H1 (cell line): ENCODE measurements around the gene IGF2BP3. TPM values are rescaled to one million over a fixed set of nuclear protein-coding genes. Genes with fewer than 3 reads are reported as not detected.

Experiments
- CTCF ChIA-PET: fragments of 300-600 bp; sonication (Branson Sonifier 250); formaldehyde crosslinking; loops from one replicate; lab custom pipeline; 2021; ENCODE audit not compliant: partially characterized antibody; lab: Charles Lee
- POLR2A ChIA-PET: fragments of 300-600 bp; sonication (Branson Sonifier 250); formaldehyde crosslinking; loops from one replicate; lab custom pipeline; 2021; ENCODE audit warnings: inconsistent platforms; ENCODE audit not compliant: partially characterized antibody; lab: Charles Lee
- DNase-seq, 2 experiments: peaks; one replicate each; pipeline versions ENCODE4 v3.0.0 to v3.0.0-alpha.2; 2010 to 2022; ENCODE audit warnings: low spot score in 2 of 2, low read depth in 1 of 2, mixed read lengths in 1 of 2
- FAIRE-seq: peaks from 2 replicates; lab custom pipeline; 2011; peaks lifted over from hg19 to GRCh38; lab: Jason Lieb, UNC
- H2AFZ ChIP-seq: 2 replicates; pipeline ENCODE4 v1.8.1; 2012; ENCODE audit warnings: low read length, inconsistent platforms
- H2AK5ac ChIP-seq: 2 replicates; pipeline ENCODE4 v1.6.1; 2013; ENCODE audit warnings: low read depth, low read length
- H2BK120ac ChIP-seq: replicated peaks from 2 replicates; pipeline ENCODE3; 2013; ENCODE audit warnings: low read depth, low read length, inconsistent platforms
- H2BK12ac ChIP-seq: 2 replicates; pipeline ENCODE4 v1.6.1; 2013; ENCODE audit warnings: low read depth, low read length
- H2BK15ac ChIP-seq: 2 replicates; pipeline ENCODE4 v1.6.1; 2013; ENCODE audit warnings: low read length
- H2BK20ac ChIP-seq: 2 replicates; pipeline ENCODE4 v1.6.1; 2013; ENCODE audit warnings: low read length
- H2BK5ac ChIP-seq: 2 replicates; pipeline ENCODE4 v1.6.1; 2013; ENCODE audit warnings: low read depth, low read length
- H3K14ac ChIP-seq: 2 replicates; pipeline ENCODE4 v1.6.1; 2013; ENCODE audit warnings: inconsistent platforms; ENCODE audit not compliant: insufficient read length
- H3K18ac ChIP-seq: 2 replicates; pipeline ENCODE4 v1.6.1; 2013; ENCODE audit warnings: low read length; ENCODE audit errors: extremely low read depth
- H3K23ac ChIP-seq: 2 replicates; pipeline ENCODE4 v1.6.1; 2013; ENCODE audit warnings: inconsistent platforms; ENCODE audit not compliant: insufficient read length
- H3K23me2 ChIP-seq: 2 replicates; pipeline ENCODE4 v1.6.1; 2013; ENCODE audit warnings: low read depth, low read length
- H3K27ac ChIP-seq: 2 replicates; pipeline ENCODE4 v1.6.1; 2011; ENCODE audit warnings: low read depth, low read length, inconsistent platforms
- H3K27me3 ChIP-seq, 4 experiments: replicated peaks in 1 of 4; 1 replicate in 1 of 4; 2 replicates in 3 of 4; pipeline versions ENCODE4 v1.6.1 to v1.8.1; 2011 to 2013; ENCODE audit warnings: low read length in 3 of 4, mild to moderate bottlenecking in 3 of 4, inconsistent platforms in 2 of 4, mixed read lengths in 2 of 4, moderate library complexity in 1 of 4; ENCODE audit not compliant: control insufficient read depth in 3 of 4, insufficient read depth in 3 of 4; ENCODE audit errors: extremely low read depth in 1 of 4
- H3K36me3 ChIP-seq, 4 experiments: 2 replicates each; pipeline versions ENCODE4 v1.6.1 to v1.8.1; 2011 to 2013; ENCODE audit warnings: mild to moderate bottlenecking in 4 of 4, low read length in 3 of 4, moderate library complexity in 2 of 4, control low read depth in 1 of 4, inconsistent platforms in 1 of 4; ENCODE audit not compliant: insufficient read depth in 4 of 4, control insufficient read depth in 2 of 4
- H3K4ac ChIP-seq: replicated peaks from 2 replicates; pipeline ENCODE3; 2013; ENCODE audit warnings: low read length, low read depth, mixed read lengths, inconsistent platforms; ENCODE audit not compliant: insufficient read length
- H3K4me1 ChIP-seq, 4 experiments: replicated peaks in 1 of 4; 1 replicate in 1 of 4; 2 replicates in 3 of 4; pipeline versions ENCODE4 v1.6.1 to v1.8.1; 2011 to 2013; ENCODE audit warnings: low read length in 3 of 4, inconsistent platforms in 2 of 4, mixed read lengths in 1 of 4; ENCODE audit not compliant: insufficient read depth in 4 of 4, control insufficient read depth in 3 of 4
- H3K4me2 ChIP-seq, 2 experiments: 2 replicates each; pipeline versions ENCODE4 v1.6.1 to v1.8.1; 2011 to 2013; ENCODE audit warnings: low read depth in 2 of 2, low read length in 2 of 2, control low read depth in 1 of 2, inconsistent platforms in 1 of 2, mild to moderate bottlenecking in 1 of 2; ENCODE audit not compliant: insufficient read depth in 1 of 2
- H3K4me3 ChIP-seq, 4 experiments: fragments of 200-600, 300-600 bp in 1 of 4; sonication (generic), shearing (Covaris generic), sonication (Bioruptor Twin) in 1 of 4; 2 replicates each; pipeline versions ENCODE4 v1.5.1 to v1.8.1; 2011 to 2016; ENCODE audit warnings: low read length in 4 of 4, low read depth in 3 of 4, control low read depth in 2 of 4, inconsistent platforms in 2 of 4, mild to moderate bottlenecking in 2 of 4, mixed read lengths in 1 of 4, moderate library complexity in 1 of 4; ENCODE audit not compliant: insufficient read depth in 2 of 4; ENCODE audit errors: extremely low read depth in 1 of 4
- H3K56ac ChIP-seq: replicated peaks from 2 replicates; pipeline ENCODE3; 2013; ENCODE audit warnings: low read depth, mild to moderate bottlenecking, mixed read lengths, low read length, inconsistent platforms; ENCODE audit not compliant: insufficient read length
- H3K79me1 ChIP-seq: 2 replicates; pipeline ENCODE4 v1.6.1; 2013; ENCODE audit warnings: low read depth, low read length, control low read depth
- H3K79me2 ChIP-seq, 2 experiments: 2 replicates each; pipeline versions ENCODE4 v1.6.1 to v1.8.1; 2012 to 2013; ENCODE audit warnings: low read length in 2 of 2, mild to moderate bottlenecking in 2 of 2, inconsistent platforms in 1 of 2; ENCODE audit not compliant: insufficient read depth in 2 of 2, control insufficient read depth in 1 of 2
- H3K9ac ChIP-seq, 4 experiments: replicated peaks in 1 of 4; 1 replicate in 1 of 4; 2 replicates in 3 of 4; pipeline versions ENCODE4 v1.6.1 to v1.8.1; 2011 to 2013; ENCODE audit warnings: low read depth in 3 of 4, low read length in 3 of 4, control low read depth in 2 of 4, mild to moderate bottlenecking in 2 of 4, moderate library complexity in 2 of 4, inconsistent platforms in 1 of 4; ENCODE audit errors: extremely low read depth in 1 of 4
- H3K9me3 ChIP-seq, 2 experiments: 2 replicates each; pipeline versions ENCODE4 v1.6.1 to v1.8.1; 2012 to 2013; ENCODE audit warnings: mild to moderate bottlenecking in 2 of 2, moderate library complexity in 2 of 2, control low read depth in 1 of 2, inconsistent platforms in 1 of 2, low read depth in 1 of 2, low read length in 1 of 2, mixed read lengths in 1 of 2; ENCODE audit not compliant: insufficient read depth in 2 of 2
- H4K20me1 ChIP-seq, 2 experiments: replicated peaks in 1 of 2; 2 replicates each; pipeline versions ENCODE3 to v1.8.1; 2011 to 2013; ENCODE audit warnings: inconsistent platforms in 2 of 2, low read length in 2 of 2, mild to moderate bottlenecking in 1 of 2; ENCODE audit not compliant: insufficient read depth in 2 of 2, control insufficient read depth in 1 of 2
- H4K5ac ChIP-seq: 2 replicates; pipeline ENCODE4 v1.6.1; 2013; ENCODE audit warnings: low read length, low read depth, mixed read lengths, inconsistent platforms; ENCODE audit not compliant: insufficient read length
- H4K8ac ChIP-seq: 2 replicates; pipeline ENCODE4 v1.8.0; 2013; ENCODE audit warnings: mild to moderate bottlenecking, moderate library complexity, low read length, inconsistent platforms; ENCODE audit not compliant: insufficient read depth; ENCODE audit errors: extremely low read depth
- H4K91ac ChIP-seq: replicated peaks from 2 replicates; pipeline ENCODE3; 2013; ENCODE audit warnings: low read length, mixed read lengths, inconsistent platforms; ENCODE audit not compliant: insufficient read length
- CBX8 ChIP-seq: fragments of 300-800, 300-1000 bp; sonication (generic); IDR thresholded peaks from 2 replicates; pipeline ENCODE4 v1.7.1; 2016; ENCODE audit warnings: low read depth, low read length, borderline replicate concordance
- GABPA ChIP-seq: IDR thresholded peaks from 2 replicates; pipeline ENCODE4 v1.6.1; 2011; ENCODE audit warnings: mild to moderate bottlenecking, low read length, moderate library complexity, borderline replicate concordance; ENCODE audit not compliant: insufficient read depth
- HDAC2 ChIP-seq, 2 experiments: fragments of 300-600 bp in 1 of 2; sonication (generic) in 1 of 2; IDR thresholded peaks; 2 replicates each; pipeline ENCODE4 v1.6.1; 2011 to 2012; ENCODE audit warnings: low read depth in 2 of 2, low read length in 2 of 2, mild to moderate bottlenecking in 2 of 2, moderate library complexity in 2 of 2, borderline replicate concordance in 1 of 2, inconsistent platforms in 1 of 2
- KDM4A ChIP-seq: IDR thresholded peaks from one replicate; pipeline ENCODE4 v1.7.1; 2012; ENCODE audit warnings: low read depth, mild to moderate bottlenecking, moderate library complexity, low read length, inconsistent platforms; ENCODE audit not compliant: severe bottlenecking
- NANOG ChIP-seq: IDR thresholded peaks from 2 replicates; pipeline ENCODE4 v1.6.1; 2011; ENCODE audit warnings: low read length, low read depth, mild to moderate bottlenecking, inconsistent platforms; ENCODE audit not compliant: insufficient read depth, poor library complexity, severe bottlenecking
- PHF8 ChIP-seq: fragments of 200-600 bp; sonication (generic); conservative IDR thresholded peaks from 2 replicates; pipeline ENCODE4 v1.7.1; 2012; ENCODE audit warnings: low read depth, mild to moderate bottlenecking, inconsistent platforms, low read length, moderate library complexity
- SIRT6 ChIP-seq: IDR thresholded peaks from one replicate; pipeline ENCODE4 v1.7.1; 2012; ENCODE audit warnings: low read length, inconsistent platforms
- SP1 ChIP-seq: IDR thresholded peaks from 2 replicates; pipeline ENCODE4 v1.6.1; 2011; ENCODE audit warnings: low read depth, low read length
- TAF7 ChIP-seq: optimal IDR thresholded peaks from 2 replicates; pipeline ENCODE3; 2011; ENCODE audit warnings: low read depth, mild to moderate bottlenecking, inconsistent platforms, low read length, moderate library complexity, borderline replicate concordance
- YY1 ChIP-seq: IDR thresholded peaks from 2 replicates; pipeline ENCODE4 v1.6.1; 2011; ENCODE audit warnings: low read depth, mild to moderate bottlenecking, low read length
- ZNF274 ChIP-seq: IDR thresholded peaks from 2 replicates; pipeline ENCODE4 v1.7.0; 2012; ENCODE audit warnings: low read length, borderline replicate concordance; ENCODE audit errors: extremely low read depth
- whole genome bisulfite sequencing, 2 experiments: shearing (Covaris generic) in 1 of 2; methylation state at CpG; one replicate each; pipeline versions ENCODE4 v1.1.6 to v1.1.7; 2013 to 2015; ENCODE audit warnings: low lambda C conversion rate in 2 of 2, mixed read lengths in 2 of 2, inconsistent platforms in 1 of 2, low coverage in 1 of 2, missing lambda C conversion rate in 1 of 2; ENCODE audit not compliant: insufficient replicate concordance in 2 of 2, insufficient coverage in 1 of 2, insufficient read length in 1 of 2; ENCODE audit errors: extremely low coverage in 1 of 2, missing lambda C conversion rate in 1 of 2; 5-methylcytosine and 5-hydroxymethylcytosine counted together
- polyA plus RNA-seq, 7 experiments: library from polyadenylated mRNA; depleted of rRNA in 3 of 7; stranded (reverse) in 5 of 7; unstranded in 2 of 7; fragments of >200 nt in 5 of 7; fragments of 200-250 nt in 2 of 7; gene quantifications; 1 replicate in 5 of 7; 2 replicates in 1 of 7; 4 replicates in 1 of 7; pipeline versions ENCODE4 v1.2.1 to v1.2.3, GENCODE V29; 2011 to 2013; ENCODE audit warnings: missing spikeins in 2 of 7, mixed read lengths in 2 of 7
- total RNA-seq: library from RNA; stranded (reverse); fragmentation: NEBNext Ultra II Directional; extraction: Animal tissue kit (Norgen Biotek cat#: 25700); gene quantifications from 2 replicates; pipeline ENCODE4 v1.2.1, GENCODE V29; 2021

The IGF2BP3 gene
- total and polyA plus RNA-seq, 2 of the 8 experiments (the other 6 are each of a cell fraction or from before 2014, with no cell fraction given): 66.3 to 193 TPM

- H3K79me2 ChIP-seq: peaks cover 0 to 92% of the 10 kb centered on the region in 2 experiments; a peak in 2 of 4 replicates
- DNase-seq (no peak), FAIRE-seq (no peak)
- no peak overlapping the region for H4K91ac ChIP-seq
- H3K4ac ChIP-seq: no peak overlapping the region
- H3K9me3 ChIP-seq: no peaks in the 10 kb centered on the region
- no peak overlapping the region for H2BK120ac ChIP-seq
- H2BK12ac ChIP-seq: no peak overlapping the region
- no peak overlapping the region for H2BK15ac ChIP-seq
- H3K4me3 ChIP-seq: no peak overlapping the region
- H3K14ac ChIP-seq: no peak overlapping the region
- no peak overlapping the region for H3K4me2 ChIP-seq
- no peak overlapping the region for H2BK20ac ChIP-seq
- H3K9ac ChIP-seq: no peak overlapping the region
- H3K23ac ChIP-seq: no peak overlapping the region
- WGBS, 2 experiments: 95% methylated on average over 2 of the region's 2 CpGs; no CpG with 5 or more reads in 1 of the 2 experiments
- no peak overlapping the region for H2AK5ac ChIP-seq
- peaks cover 2 to 26% (median 9%) of the 10 kb centered on the region in 4 experiments; a peak in 5 of 8 replicates for H3K36me3 ChIP-seq
- no peaks in the 10 kb centered on the region for H3K79me1 ChIP-seq
- ChIA-PET CTCF (interaction anchor here (0.7 to 1.7 kb wide), 26 partner anchors 9 to 187 kb away, joined by 3 to 7 read pairs (median 4); no protein-coding TSS in a partner anchor), POLR2A (interaction anchor here (0.9 to 1.5 kb wide), 8 partner anchors 9 to 173 kb away, joined by 3 to 12 read pairs (median 4); partner anchors contain the start of genes IGF2BP3 and MALSU1)
- H3K23me2 ChIP-seq: no peaks in the 10 kb centered on the region
- H4K8ac ChIP-seq: no peak overlapping the region
- no peaks in the 10 kb centered on the region for H3K4me1 ChIP-seq
- H4K5ac ChIP-seq: no peak overlapping the region
- no peak overlapping the region for H2AFZ ChIP-seq
- no peaks in the 10 kb centered on the region for H3K27me3 ChIP-seq
- no peak overlapping the region for H3K56ac ChIP-seq
- H2BK5ac ChIP-seq: no peak overlapping the region
- H3K18ac ChIP-seq: no peak overlapping the region
- H3K27ac ChIP-seq: no peak overlapping the region
- H4K20me1 ChIP-seq: peaks cover 0 to 9% of the 10 kb centered on the region in 2 experiments
- TF ChIP-seq ZNF274 (no peak), SIRT6 (no peak), CBX8 (no peak), TAF7 (no peak), SP1 (no peak), YY1 (no peak), HDAC2 (IDR thresholded peaks at IDR 0.05; ENCODE audit: borderline replicate concordance in 1 of 2, low read depth in 2 of 2, low read length in 2 of 2) (no peak), NANOG (no peak), PHF8 (no peak), GABPA (no peak), KDM4A (no peak)
Observed at GRCh38 chr7:23358152-23358674, 112.1 kb downstream of the IGF2BP3 start.
